ENCODE measurements around the gene CBFA2T3.

Gene CBFA2T3

DNA sequence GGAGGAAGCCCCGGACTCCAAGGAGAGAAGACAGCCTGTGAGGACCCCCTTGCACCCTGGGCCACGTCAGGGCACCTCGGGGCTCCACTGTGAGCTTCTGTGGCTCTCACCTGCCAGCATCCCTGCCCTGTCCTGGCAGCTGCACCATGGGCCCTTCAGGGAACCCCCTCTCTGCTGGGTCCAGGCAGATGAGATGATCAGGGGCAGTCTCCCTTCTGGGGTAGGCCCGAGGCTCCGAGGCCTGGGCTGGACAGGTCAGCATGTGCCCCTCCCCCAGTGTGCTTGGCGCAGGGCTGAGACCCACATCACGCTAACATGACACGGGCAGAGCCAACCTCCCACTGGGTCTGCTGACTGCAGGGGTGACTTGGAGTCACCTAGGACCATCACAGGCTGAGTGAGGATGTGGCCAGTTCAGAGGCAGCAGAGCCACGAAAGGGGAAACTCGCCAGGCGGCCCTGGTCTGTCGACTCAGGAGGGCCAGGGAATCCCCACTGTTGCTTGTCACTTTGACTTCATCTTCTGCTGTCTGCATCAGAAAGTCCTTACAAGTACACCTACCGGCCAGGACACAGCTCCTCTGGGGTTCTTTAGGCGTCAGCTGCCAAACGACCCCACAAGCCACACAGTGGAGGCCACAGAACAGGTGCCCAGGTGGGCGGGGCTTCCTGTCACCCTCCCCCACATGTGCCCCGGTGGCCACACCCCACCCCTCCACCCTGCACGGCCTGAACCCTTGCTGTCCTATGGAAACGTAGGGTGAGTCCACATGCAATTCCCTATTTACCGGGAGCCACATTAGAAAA is 122.5 kb downstream of the CBFA2T3 start:
- DNase-seq: peak; percentile 33

DNA sequence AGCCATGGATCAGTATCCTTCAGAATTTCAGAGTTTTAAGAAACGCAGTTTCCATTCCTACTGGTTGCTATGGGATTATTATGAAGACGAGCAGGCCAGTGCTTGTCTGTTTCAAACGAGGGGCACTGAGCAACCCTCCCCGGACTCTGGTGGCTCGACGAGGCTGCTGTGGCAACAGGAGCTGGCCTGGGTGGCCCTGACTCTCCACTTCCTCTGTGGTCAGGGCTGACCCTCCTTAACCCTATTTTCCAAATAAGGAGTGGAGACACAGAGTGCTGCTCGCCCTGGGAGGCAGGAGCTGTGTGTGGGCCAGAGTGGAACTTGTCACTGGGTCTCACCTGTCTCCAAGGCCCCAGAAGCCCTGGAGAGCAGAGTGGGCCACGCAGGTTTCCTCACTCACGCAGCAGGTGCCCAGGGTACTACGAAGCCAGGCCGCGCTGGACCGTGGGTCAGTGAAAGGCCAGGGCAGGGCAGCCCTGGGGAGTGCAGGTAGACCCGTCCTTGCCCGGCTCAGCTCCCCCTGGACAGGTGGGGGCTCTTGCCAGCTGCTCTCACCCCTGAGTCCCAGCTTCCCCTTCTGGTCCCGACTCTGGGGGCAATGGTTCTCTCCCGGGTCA is 123.6 kb downstream of the CBFA2T3 start:
- DNase-seq: no peak

DNA sequence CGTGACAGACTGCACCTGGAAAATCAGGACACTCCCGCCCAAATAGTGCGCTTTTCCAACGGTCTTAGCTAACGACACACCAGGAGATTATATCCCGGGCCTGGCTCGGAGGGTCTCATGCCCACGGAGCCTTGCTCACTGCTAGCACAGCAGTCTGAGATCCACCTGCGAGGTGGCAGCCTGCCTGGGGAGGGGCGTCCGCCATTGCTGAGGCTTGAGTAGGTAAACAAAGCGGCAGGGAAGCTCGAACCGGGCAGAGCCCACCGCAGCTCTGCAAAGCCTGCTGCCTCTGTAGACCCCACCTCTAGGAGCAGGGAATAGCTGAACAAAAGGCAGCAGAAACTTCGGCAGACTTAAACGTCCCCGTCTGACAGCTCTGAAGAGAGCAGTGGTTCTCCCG is 125.4 kb downstream of the CBFA2T3 start:
- no peak for DNase-seq

DNA sequence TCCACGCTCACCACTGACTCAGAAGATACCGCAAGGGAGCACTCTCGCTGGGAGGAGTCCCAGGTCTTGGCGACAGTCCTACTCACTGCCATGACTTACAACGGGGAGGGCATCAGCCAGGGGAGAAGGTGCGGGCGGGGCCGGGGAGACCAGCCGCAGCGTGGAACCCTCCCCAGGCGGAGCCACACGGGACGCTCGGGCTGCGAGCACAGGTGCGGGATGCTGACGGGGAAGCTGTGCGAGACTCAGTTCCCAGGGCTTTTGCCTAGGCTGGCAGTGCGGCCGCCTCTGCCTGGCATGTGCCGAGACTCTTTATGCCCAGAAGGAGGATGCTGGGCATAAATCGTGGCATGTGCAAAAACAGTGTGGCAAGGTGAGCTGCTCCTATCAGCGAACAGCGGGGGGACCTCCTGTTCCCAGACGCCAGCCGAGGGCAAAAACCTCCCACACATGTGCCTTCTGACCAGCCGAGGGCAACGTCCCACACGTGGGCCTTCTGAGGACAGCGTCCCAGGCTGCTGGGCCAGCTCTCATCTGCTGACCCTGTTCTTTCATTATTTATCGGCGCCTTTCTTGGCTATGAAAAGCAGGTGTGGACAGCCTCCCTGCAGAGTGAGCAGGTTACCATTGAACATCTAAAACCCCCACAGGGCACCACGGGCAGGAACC is 126.3 kb downstream of the CBFA2T3 start:
- no peak for DNase-seq

DNA sequence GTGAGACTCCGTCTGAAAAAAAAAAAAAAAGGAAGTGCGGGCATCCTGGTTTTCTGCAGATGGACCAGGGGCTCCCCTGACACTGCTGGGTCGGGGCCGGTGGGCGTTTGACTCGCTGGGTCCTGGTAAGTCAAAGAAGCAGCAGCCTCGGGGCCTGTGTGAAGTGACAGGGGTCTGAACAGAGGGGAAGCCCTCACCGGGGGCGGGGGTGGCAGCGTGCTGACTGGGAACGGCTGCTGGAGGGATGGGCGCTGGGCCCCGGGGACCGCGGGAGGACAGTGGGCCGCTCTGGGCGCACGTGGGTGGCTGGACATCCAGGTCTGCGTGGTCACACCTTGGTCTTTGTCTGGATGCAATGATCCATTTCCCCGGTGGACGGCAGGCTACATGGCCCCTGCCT is 128.4 kb downstream of the CBFA2T3 start:
- DNase-seq: no peak

DNA sequence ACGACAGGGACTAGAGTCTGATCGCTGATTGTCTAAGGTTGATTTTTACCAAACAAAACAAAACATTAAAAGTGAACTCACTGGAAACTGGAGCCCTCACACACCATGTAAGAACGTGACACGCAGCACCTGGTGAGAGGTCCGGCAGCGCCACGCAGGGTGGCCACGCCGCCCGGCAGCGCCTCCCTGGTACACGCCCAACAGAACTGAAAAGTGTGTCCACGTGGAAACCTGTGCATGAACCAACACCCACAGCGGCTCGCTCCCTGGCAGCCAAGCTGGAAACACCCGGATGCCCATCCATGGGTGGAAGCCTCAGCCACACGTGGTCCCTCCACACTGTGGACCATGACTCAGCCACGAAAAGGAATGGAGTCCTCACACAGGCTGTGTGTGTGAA is 129.4 kb downstream of the CBFA2T3 start:
- DNase-seq: no peak

DNA sequence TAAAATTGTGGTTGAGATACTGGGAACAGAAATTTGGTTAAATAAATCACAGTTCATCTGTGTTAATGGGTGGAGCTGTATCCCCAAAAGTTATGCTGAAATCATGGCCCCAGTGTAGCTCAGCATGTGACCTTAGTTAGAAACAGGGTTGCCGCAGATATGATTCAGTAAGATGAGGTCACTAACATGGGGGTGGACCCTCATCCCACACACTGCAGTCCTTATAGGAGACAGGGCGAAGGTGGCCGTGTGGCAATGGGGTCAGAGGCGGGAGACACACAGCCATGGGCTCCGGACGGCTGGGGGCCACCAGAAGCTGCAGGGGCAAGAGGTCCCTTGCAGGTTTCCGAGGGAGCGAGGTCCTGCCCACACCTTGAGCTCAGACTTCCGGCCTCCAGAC is 130.9 kb downstream of the CBFA2T3 start:
- DNase-seq: no peak

DNA sequence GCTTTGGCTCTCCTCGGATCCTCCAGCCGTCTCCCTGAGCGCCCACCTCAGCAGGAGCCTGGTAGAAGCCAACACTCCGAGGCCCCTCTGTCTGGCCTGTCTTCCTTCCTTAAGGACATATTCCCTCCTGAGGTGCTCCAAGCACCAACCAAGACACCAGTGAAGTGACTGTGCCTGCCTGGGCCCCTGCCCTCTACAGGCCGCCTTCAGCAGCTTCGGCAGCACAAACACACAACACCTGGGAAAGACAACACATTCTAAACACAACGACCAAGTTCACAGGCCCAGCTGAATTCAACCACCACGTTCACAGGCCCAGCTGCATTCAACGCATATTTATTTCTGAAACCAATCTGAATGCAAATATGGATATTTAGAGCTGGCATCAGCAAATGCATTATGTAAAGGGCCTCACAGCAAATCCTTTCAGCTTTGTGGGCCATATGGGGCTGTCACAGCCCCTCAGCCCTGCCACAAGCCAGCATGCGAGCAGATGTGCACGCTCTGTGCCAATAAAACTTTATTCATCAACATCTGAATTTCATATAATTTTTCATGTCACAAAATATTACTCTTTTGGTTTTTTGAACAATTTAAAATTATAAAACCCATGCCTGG is 132.5 kb downstream of the CBFA2T3 start:
- DNase-seq: no peak

DNA sequence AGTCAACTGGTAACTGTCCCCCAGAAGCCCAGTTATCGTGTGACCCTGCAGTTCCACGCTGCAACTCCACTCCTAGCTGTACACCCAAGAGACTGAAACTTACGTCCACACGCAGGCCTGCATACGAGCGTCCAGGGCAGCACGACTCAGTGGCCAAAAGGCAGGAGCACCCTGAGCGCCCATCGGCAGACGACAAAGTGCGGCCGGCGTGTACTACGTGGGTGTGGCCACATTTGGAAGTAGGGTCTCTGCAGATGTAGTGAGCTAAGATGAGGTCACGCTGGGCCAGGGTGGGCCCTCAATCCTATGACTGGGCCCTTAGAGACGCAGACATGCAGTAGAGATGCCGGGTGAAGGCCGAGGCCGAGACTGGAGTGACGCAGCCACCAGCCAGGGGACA is 133.8 kb downstream of the CBFA2T3 start:
- DNase-seq: no peak

DNA sequence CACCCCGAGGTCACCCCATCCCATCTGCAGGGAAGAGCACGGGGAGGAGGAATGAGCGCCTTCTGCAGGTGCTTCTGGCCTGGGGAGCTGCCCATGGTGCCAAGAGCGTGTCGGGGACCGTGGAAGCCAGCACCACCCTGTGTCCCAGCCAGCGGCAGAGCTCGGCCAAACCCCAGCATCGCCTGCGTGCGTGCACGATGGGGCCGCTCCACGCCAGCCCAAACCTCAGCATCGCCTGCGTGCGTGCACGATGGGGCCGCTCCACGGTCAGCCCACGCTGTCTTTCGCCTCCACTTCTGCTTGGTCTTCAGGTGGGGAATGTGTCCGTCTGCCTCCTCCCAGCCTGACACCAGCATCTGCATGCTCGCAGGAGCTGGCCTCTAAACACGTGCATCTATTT is 134.2 kb downstream of the CBFA2T3 start:
- DNase-seq: no peak

DNA sequence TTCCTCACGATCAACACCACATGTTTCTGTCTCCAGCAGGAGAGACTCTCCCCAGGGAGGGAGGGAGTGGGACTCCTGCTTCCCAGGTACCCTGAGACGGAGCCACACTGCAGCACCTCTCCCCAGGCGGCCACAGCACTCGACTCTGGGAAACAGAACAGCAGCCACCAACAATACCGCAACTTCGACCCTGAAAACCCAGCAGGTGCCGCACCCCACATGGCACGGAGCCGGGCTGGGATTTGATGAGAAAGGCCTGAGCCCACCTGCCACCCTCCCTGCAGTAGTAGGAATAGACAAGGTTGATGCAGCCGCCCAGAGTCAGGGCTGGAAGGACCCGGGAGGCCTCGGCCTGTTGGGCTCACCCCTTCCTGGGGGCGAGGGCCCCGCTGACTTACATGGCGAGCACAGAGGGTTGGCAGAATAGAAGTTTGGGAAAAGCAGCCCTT is 134.7 kb downstream of the CBFA2T3 start:
- DNase-seq: no peak

DNA sequence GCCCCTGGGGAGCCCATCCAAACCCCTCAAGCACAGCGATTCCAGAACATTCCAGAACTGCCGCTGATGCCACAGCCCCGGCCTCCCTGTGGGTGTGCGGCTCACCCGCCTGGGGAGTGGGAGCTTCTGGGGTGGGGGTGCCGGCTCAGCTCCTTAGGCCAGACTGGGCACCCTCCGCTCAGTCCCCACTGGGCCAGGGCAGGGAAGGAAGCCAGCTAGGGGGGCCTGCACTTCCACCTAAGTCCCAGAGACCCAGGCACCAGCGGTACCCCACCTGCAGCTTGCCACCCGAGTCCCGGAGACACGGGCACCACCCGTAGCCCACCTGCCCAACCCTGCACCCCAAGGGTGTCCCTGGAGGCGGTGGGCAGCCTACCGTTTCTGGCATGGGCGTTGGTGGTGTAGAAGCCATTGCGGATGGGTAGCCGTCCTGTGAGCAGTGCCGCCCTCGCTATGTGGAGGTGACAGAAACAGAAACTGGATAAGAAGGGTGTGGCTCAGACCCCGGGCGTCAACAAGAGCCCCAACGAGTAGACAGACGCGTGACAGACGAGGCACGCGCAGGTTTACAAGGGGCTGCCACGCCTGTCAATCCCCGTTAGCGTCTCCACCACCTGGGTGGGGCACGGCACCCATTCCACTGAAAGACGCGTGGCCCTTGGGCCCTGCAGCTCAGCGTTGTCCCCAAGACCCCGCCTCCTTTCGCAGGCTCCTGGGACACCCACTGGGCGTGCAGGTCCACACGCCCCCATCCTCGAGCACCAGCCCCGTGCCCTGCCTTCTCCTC is 135.3 kb downstream of the CBFA2T3 start:
- no peak for DNase-seq

DNA sequence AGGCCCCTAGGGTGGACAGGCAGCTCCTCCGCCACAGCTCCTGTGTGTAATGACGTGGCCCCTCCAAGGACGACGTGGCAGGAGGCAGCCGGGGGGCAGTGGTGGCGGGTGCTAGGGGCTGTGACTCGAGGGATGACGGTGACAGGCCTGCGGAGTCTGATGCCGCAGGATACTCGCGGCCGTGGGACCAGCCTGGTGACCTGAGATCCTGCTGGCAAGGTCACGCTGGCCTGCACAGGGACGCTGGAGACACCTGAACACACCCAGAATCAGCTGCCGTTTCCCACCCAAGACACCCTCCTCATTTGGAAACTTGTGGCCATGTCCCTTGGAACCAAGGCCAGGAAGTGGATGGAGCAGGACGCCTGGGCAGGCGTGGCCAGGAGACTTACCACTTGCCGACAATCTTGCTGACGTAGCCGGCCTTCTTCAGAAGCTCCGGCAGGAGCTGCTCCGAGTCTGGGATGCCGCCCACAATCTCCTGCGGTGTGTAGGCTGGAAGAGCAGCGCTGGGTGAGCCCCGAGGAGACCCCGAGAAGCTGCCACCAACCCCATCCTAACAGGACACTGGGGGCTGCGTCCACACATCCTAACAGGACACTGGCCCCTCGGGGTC is 136.3 kb downstream of the CBFA2T3 start:
- no peak for DNase-seq

DNA sequence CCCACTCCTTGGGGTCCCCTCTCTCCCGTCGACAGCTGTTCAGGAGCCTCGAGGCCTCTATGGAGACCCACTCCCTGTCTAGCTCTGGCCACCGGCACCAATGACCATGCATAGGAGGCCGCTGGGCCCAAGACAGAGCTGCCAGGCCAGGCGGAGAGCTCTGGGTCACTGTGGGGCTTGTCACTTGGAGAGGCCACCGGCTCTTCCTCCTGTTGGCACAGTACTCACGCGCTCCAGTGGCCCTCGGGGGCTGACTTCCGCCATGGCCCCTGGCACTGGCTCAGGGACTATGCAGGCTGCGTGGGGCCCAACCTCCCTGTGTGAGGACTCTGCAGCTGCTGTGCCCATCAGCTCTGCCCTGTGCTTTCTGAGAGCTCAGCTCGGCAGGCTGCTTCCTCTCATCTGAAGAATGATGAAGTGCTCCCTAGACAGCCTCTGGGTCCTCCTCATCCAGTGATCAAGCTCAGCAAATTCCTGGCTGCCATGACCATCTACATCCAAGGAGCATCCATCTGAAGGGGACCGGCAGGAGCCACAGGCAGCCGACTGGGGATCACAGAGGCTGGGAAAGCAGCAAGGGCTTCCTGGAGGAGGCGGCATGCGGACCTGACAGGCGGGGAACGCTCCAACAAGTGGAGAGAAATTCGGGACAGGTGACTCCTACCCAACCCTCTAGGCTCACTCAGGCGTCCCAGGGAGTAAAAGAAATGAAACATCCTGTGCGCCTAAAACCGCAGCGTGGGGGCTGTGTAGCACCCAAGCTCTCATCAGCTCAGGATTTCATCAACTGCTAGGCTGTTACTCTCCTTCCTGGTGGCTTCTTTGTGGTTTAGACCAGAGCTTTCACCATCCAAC is 137.0 kb downstream of the CBFA2T3 start:
- DNase-seq: no peak

DNA sequence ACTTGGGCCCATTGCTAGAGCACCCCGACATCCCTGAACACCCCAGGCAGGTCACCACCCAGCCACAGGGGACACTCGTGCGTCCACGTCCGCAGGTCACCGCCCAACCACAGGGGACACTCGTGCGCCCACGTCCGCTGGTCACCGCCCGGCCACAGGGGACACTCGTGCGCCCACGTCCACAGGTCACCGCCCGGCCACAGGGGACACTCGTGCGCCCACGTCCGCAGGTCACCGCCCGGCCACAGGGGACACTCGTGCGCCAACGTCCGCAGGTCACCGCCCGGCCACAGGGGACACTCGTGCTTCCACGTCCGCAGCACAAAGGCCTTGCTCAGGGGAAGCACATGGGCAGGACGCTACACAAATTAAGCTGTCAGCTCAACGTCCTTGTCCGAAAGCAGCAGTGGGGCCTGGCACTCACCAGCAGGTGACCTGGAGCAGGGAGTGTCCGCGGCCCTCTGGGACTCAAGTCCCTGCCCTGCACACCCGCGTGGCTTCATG is 137.9 kb downstream of the CBFA2T3 start:
- DNase-seq: no peak

DNA sequence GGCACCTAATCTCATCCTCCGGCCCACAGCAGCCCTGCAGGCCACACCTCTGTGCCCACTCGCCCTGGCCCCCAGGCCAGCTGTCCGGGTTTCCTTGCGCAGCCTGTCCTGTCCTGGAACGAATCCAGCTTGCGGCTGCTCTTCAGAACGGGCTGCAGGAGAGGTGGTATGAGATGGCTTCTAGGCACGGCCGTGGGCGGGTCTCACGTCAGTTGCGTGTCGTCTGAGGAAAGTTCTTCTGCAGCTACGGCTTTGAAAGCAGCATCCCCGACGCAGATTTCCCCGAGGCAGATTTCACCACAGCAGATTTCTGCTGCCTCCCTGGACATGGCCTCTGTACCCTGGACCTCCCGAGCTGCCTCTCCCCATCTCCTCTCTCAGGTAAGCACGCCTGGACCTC is 138.4 kb downstream of the CBFA2T3 start:
- DNase-seq: no peak

DNA sequence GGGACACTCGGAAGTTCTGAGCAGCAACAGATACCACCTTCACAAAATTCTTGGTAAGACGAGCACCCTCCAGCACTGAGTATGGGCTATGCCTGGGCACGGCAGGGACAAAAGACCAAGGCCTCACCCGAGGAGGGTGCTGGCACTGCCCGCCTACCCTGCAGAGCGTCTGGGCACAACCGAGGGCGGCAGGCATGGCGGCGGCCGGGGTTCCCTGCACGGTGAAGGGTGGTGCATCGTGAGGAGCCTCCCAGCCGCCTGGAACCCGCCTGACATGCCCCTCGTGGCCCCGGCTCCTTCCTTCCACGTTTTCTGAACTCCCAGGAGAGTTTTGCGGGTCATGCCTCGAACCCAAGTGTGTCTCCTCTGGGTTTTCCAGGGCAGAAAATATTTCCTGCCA is 139.2 kb downstream of the CBFA2T3 start:
- DNase-seq: no peak

DNA sequence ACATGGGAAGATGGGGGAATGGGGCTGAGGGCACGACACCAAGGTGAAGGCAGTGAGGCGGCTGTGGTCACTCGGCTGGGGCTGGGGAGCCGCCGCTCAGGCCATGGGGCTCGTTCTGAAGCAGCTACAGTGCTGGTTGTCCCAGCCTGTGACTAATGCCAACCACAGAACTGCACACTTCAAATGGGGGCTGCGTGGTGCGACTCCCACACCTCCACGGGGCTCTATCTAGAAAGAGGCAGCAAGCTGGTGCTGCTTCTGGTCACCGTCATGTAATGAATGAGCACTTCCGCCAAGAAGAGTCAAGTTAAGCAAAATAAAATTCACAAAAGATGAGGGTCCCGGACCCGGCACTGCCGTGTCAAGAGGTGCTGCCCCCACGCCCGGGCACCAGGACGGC is 140.2 kb downstream of the CBFA2T3 start:
- DNase-seq: no peak

DNA sequence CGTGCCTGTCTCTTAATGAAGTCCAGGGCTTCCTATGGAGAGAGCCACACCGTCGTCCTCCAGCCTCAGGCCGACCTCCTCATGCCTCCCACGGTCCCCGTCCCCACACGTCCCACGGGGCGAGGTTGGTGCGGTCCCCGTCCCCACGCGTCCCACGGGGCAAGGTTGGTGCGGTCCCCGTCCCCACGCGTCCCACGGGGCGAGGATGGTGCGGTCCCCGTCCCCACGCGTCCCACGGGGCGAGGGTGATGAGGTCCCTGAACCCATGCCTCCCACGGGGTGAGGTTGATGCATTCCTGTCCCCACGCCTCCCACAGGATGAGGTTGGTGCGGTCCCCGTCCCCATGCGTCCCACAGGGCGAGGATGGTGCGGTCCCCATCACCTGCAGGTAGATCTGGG is 141.2 kb downstream of the CBFA2T3 start:
- no peak for DNase-seq

DNA sequence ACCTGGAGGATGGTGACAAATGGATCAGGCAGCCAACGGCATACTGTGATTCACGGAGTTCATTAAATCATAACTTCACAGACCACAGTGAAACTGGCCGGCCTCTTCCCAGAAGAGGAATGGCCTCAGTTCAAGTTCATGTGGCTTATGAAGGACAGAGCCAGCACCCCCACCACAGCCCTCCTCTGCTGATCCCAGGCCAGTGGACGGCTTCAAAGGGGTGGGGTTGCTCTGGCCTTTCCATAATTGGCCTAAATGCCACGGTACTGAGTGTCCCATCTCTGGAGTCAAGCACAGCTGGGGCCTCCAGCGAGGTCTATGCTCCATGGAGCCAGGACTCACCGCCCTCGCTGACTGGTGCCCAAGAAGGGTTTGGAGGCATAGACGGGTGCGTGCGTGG is 141.6 kb downstream of the CBFA2T3 start:
- no peak for DNase-seq

DNA sequence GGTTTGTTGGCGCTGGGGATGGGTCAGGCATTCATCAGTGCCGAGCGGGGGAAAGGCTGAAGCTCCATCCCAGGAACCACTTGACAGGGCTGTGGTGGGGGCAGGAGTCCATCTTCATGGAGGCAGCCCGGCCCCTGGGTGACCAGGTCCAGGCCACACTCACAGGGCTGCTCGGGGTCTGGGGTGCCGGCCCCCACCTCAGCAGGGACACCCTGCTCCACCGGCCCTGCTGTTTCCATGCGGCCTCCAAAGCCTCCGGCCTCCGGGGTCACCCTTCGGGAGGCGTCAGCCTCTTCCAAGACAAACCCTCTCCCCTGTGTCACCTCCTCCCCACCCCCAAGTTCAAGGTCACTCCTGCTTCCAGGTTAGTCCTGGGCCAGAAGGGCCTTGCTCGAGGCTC is 142.3 kb downstream of the CBFA2T3 start:
- no peak for DNase-seq

Data from CD4-positive, alpha-beta T cell treated with Interleukin-6 for 4 hours (primary cell).